Measurements from ENCODE around the gene SAMD13.
A peak's percentile ranks its signal among the peaks of the same experiment; 100 is the strongest.

The SAMD13 gene, protein sequence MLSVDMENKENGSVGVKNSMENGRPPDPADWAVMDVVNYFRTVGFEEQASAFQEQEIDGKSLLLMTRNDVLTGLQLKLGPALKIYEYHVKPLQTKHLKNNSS

DNA sequence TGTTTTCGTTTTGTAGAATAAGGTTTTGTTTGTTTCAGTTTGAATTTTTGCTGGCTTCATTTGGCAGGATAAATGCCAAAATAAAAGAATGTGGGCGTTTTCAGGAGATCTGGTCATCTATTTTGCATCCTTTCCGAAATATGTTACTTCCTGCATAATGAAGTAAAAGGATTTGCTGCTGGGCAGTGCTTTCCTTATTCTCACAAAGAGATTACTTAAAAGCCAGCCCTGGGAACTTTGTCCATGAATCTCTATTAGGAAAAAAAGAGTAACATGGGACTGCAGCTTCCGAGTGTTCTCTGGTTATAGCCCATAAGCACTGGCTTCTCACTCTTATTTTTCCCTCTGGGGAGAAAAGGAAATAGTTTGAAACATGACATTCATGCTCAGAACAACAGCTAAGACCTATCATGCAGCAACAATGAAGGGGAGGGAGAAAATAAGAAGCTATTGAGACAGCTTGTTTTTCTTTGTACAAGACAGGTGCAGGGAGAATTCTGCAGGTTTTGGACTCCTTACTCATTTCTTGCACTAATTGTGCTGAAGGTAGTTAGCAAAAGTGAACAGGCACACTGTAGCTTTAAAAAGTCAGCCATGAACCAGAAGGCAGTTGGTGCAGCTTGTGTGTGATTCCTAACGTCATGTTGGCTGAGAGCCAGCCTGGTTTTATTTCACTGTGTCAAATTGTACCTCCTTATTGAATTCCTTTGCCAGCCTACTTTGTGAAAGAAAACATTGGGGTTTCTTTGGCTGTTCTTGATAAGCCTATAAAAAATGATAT, at the start of gene SAMD13:
Gene SAMD13 (plus strand): TSS at position 705 of the 781 bp plus-strand sequence. CDS start 1,527 bp downstream, outside the sequence.
- Histone ChIP-seq H3K4me3 (peak within 1 kb of the TSS in 3 of 7 experiments; percentile 8 to 23 (median 9)), H3K27ac (peak within 1 kb of the TSS in 16 of 21 experiments; percentile 4 to 73 (median 48))

DNA sequence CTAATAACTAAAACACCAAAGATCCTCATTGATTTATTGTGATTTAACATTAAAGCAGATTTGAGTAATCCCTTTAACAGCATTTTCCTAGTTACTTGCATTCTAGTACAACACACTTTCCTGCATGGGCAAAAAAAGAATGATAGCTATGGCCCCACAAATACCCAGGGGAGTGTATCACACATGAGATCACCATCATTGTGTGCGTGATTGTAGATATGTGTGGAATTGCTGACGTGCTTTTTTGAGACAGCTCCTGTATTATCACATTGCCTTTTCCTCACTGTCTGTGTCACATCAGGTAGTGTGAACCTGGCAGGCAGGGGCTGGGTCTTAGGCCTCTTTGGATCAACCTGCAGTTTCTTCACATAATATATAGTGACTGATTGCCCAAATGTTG, 48.5 kb upstream of the SAMD13 start:
- no peak overlapping the region for H3K4me3 ChIP-seq
- H3K27ac ChIP-seq: no peak overlapping the region

DNA sequence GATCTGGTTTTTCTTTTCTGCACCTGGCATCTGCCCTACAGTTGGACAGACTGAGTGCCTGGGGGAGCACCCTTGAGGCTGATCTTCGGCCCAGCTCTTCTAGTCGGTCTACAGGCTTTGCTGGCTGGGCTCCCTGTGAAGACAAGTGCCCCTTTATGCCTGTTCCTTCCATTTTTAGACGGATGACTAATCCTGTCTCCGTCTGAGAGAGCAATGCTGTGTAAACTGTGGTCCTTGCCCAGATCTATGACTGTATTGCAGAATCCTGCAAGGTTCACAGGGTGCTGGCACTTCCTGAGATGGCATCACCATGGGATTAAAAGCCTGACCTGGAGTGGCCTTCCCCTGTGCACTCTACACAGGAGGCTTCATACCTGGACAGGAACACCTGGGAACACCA, 47.6 kb upstream of the SAMD13 start:
- H3K27ac ChIP-seq: peak overlapping the region in 1 of 21 experiments; percentile 3
- H3K4me3 ChIP-seq: no peak overlapping the region

DNA sequence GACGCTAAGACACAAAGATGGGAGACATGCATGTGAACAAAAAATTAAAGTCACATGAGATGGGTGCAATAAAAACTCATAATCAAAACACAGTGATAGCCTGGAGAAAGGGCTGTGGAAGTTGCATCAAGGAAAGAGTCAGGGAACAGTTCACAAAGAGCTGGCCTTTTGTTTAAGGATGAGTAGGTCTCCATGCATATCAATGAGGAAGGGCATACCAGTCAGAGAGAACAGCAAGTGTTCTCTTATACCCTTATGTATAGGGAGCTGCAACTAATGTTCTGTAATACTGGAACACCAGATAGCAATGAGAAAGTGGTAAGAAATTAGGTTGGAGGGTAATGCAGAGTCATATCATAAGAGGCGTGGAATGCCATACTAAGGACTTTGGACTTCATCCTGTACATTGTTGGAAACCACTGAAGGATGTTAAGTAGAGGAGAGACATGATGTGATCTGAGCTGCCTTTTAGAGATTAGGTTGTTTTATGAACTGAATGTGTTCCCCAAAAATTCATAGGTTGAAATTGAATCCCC, 46.7 kb upstream of the SAMD13 start:
- H3K4me3 ChIP-seq: no peak overlapping the region
- H3K27ac ChIP-seq: no peak overlapping the region

DNA sequence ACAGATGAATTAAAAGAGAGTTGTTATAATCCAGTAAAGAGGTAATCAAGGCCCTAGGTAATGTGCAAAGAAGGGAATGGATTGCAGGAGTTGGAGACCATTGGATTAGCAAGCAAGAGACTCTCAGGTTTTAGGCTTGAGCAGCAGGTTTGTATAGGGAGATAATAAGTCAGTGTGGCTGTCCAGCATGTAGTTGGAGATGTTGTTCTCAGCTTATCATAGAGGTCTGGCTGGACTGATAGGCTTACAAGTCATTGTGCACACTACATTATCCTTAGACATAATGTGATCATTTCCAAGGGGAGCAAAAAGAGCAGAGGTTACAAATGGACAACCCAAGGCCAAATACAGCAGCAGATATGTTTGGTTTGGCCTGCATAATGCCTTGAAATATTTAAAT, 45.9 kb upstream of the SAMD13 start:
- no peak overlapping the region for H3K4me3 ChIP-seq
- no peak overlapping the region for H3K27ac ChIP-seq

DNA sequence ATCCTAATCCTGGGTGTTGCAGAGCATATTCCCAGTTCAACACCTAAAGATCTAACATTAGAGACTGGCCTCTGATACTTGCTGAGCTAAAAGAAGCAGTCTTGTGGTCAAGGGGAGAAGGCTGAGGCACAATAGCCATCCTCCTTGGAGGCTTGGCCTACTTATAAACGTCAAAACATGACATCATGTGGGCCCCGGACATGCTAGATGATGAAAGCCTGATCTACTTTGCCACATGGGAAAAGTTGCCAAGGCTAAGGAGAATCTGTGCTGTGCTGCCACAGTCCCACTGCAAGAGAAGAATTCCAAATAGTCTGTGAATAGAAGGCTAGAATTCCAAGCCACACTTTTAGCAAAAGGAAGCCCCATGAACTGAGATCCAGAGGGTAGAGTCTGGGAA, 43.9 kb upstream of the SAMD13 start:
- Histone ChIP-seq H3K27ac (no peak overlapping the region), H3K4me3 (no peak overlapping the region)

DNA sequence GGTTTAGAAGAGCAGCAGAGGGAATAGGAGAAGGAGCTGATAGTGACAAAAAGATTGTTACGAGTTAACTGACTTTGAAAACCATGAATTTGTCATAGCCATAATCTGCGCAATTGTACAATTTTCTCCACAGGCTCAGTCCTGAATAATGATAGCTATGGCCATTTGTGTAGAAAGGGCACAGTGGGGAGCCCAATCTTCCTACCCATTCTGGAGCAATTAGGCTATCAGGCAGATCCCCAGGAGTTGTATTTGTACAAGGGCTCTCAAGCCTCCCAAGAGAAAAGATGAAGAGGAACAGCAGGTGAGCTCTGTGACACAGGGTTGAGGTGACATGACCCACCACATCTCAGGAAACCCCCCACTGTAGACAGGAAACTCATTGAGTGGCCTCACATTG, 42.1 kb upstream of the SAMD13 start:
- no peak overlapping the region for H3K27ac ChIP-seq
- no peak overlapping the region for H3K4me3 ChIP-seq

DNA sequence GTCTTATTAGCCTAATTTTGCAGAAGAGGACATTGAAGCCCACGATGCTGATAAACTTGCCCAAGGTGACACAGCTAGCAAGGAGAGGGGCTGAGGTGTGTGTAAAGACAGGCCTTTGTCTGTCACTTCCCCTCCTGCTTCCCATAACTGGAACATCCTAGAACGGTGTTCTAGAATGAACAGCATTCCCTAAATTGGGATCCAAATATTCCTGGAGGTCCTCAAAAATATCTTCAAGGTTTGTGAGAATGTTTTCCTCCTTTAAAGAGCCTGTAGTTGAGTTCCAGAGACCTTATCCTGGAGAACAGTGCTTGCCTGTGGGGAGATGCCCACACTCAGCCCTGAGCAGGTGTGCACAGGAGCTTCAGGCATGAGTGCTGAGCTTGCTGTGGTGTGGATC, 41.5 kb upstream of the SAMD13 start:
- H3K4me3 ChIP-seq: no peak overlapping the region
- H3K27ac ChIP-seq: no peak overlapping the region

DNA sequence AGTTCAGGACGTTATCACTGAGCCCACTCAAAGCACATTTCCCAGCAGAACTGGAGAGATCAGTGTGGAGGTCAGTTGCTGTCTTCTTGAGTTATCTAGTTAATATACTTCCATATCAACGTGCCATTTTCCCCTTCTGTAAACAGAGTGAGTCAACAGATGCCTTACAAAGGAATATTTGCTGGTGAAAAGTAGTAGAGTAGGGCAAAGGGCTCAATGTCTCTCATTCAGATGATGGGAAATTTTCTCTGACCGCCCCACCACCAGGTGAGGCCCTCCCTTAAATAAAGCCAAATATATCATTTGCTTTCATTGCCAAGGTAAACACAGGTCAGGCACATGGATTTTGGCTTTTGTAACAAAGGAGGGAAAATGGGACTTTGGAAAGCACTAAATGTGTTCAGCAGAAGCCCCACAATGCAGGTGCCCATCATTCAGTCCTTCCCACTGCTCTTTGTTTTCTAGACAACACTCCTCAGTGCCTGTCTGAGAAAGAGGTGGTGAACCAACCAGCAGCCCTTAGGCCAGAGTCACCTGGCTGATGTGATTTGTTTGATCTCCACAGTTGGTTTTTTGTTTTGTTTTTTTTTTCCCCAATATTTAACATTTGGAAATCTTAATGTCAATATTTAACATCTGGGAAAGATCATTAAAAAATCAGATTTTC, 40.5 kb upstream of the SAMD13 start:
- Histone ChIP-seq H3K27ac (no peak overlapping the region), H3K4me3 (no peak overlapping the region)

DNA sequence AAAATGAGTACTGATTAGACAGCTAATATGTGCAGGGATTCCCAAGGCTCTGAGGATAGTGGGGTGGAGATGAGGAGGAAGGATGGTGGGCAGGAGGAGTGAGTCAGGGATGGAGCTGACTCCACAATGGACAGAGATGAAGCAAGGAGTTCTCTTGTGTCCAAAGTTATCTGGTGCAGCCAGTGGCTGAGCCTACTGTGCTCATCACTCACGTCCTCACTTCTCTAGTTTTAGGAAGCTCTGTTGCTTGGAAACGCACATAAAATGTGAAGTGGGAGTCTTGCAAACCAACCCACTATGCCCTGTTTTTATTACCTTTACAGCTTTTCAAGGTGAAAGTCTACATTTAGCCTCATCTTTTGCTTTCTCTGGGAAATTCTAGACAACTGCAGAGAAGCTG, 36.5 kb upstream of the SAMD13 start:
- Histone ChIP-seq H3K4me3 (no peak overlapping the region), H3K27ac (no peak overlapping the region)

DNA sequence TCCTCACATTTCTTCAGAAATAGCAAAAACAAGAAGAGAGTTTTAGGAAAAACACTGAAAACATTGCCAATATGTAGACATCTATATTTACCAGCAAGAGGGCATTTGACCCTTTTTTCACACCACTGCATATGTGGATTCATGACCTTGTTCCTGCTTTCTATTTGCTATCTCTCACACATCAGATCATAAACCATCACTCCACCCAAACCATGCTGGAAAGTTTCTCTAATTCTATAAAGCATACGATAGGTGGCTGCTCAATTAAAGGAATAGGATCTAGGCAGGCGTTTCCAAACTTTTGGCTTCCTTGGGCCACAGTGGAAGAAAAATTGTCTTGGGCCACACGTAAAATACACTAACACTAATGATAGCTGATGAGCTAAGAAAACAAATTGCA, 35.6 kb upstream of the SAMD13 start:
- Histone ChIP-seq H3K27ac (no peak overlapping the region), H3K4me3 (no peak overlapping the region)

DNA sequence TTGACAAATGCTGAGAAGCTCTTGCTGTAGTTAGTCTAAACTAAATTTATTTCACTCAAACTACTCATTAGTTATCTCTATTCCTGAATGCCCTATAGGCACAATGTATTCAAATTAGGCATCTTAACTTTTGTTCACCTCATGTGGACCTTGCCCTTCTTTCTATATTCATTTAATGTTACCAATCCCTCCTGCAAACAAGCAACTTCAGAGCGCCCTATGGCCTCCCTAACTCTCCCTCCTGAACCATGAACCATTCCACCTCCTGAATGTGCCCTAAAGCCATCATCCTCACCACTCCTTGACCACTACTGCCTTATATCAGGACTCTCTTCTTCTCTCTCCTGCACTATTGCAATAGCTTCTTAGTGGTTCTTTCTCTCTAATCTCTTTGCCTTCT, 34.8 kb upstream of the SAMD13 start:
- H3K27ac ChIP-seq: no peak overlapping the region
- no peak overlapping the region for H3K4me3 ChIP-seq

DNA sequence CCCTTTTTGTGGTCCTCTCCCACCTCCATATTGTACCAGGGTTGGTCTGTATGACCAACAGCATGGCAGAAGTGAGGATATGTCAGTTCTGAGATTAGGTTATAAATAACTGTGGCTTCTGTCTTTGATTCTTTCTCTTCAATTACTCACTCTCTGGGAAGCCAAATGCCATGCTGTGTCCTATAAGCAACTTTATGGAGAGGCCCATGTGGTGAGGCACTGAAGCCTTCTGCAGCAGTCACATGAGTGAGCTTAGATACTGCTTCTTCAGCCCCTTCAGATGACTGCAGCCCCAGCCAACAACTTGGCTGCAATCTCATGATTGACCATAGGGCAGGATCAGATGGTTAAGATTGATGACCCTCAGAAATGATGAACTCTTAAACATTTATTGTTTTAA, 34.0 kb upstream of the SAMD13 start:
- H3K27ac ChIP-seq: no peak overlapping the region
- no peak overlapping the region for H3K4me3 ChIP-seq

DNA sequence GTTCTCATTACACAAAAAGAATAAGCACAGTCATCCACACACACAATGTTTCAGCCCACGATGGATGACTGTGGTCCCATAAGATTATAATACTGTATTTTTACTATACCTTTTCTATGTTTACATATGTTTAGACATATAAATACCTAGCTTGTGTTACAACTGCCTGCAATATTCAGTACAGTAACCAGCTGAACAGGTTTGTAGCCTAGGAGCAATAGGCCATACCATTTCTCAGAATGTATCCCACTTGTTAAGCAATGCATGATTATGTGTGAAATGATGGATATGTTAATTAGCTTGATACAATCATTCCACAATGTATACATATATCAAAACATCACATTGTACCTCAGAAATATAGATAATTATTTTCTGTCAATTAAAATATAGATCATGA, 33.2 kb upstream of the SAMD13 start:
- H3K4me3 ChIP-seq: no peak overlapping the region
- no peak overlapping the region for H3K27ac ChIP-seq

DNA sequence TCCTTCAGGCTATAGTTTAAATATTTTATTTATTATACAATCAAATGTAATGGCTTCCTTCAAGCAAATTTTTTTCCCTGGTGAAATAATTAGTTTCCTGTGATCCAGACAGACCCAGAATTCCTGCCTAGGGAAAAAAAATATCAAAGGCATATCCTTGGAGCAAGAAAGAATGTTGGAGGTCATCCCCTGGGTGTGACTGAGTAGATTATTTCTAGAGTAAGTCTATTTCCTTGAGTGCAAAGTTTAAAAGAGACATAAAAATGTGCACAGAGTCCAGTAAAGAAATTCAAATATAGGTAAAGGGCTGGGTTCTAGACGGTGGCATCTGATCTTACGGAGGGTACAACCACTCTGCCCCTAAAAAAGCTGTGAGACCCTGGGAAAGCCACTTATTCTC, 32.2 kb upstream of the SAMD13 start:
- H3K27ac ChIP-seq: no peak overlapping the region
- H3K4me3 ChIP-seq: no peak overlapping the region

DNA sequence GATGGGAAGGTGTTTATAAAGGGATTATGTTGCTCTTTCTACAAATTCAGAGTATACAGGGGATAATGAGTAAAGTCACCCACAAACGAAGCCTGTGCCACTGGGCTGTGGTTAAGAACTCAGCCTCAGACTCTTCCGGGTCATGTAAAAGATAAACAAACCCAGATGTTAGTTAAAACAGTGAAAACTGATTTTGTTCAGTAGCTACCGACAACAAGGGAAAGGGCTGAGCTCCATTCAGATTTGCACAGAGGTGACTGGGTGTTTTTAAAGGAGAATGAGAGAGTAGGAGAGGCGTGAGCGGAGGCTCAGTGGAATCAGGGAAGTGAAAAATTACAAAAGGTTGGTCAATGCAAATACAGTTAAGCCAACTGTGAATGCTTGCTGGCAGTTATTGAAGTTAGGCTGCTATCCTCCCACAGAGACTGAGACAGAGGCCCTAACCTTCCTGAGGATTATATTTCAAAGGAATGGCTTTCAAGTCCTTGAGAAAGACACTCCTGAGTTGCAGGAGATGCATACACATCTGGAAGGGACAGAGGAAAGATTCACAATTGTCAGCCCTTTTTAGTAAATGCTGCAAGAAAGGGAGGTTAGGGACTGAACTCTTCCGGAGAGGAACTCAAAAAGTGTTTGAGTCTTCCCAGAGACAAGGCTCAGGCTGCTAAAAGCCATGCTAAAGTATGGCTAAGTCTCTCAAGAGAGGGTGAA, 29.9 kb upstream of the SAMD13 start:
- no peak overlapping the region for H3K4me3 ChIP-seq
- peak overlapping the region in 11 of 21 experiments; percentile 10 to 58 (median 28) for H3K27ac ChIP-seq

DNA sequence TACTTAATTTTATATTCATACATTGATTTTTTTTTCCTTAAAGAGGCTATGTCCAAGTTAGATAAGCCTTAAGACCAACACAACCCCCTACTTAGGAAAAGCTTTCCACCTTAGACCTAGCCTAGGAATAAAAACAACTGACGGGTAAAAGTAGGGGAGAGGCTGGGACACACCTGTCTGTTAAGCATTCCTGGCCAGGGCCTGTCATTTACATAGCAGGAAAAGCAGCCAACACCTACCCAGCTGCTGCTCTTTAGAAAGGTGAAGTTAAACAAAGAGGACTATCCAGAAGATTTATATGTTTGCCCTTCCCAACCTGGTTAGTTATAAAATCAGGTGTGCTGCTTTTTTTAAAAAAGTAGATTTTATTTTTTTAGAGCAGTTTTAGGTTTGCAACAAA, 29.1 kb upstream of the SAMD13 start:
- peak overlapping the region in 8 of 21 experiments; percentile 20 to 58 (median 34) for H3K27ac ChIP-seq
- no peak overlapping the region for H3K4me3 ChIP-seq

DNA sequence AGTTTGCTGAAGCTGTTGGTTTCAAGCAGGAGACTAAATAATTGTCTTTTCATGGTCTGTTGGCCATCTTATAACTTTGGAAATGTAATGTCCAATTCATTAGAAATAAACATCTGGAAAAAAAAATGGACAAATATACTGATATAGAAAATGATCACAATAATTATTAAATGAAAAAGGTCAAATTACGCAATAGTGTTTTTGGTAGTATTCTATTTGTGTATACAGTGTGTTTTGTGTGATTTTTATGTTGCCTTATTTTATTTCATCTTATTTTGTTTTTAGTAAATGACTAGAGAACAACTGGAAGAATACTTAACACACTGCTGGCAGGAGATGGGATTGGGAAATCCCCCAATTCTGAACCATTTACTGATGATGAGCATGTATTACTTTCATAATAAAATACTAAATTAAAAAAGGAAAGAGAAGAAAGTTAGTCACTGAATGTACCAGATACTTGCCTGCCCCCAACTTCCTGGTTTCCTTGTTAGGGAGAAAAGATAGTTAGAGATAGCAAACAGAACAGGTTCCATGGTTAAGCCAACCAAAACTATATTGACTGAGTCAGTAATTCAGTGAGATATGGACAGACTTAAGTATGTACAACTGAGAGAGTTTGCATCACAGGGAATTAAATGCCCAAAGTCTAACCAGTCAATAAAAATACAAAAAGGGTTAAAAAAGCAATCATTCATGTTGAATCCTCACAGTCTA, 24.0 kb upstream of the SAMD13 start:
- Histone ChIP-seq H3K27ac (no peak overlapping the region), H3K4me3 (no peak overlapping the region)

DNA sequence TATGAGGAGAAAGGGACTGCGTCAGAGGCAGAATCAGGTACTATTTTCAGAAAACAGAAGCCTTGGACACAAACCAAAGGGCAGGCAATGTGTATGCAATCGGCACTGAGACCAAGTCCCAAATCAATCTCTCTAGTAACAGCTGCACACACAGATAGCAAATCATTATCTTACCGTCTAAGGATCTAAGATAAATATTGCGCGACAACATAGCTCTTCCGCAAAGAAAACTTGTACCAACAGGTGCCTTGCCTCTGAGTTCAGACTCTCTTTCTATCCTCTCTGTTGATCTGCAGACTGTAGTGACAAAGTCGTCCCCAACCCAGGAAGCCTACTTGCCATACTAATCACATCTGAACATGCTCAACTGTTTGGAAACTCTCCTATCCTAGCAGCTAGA, 22.6 kb upstream of the SAMD13 start:
- no peak overlapping the region for H3K27ac ChIP-seq

DNA sequence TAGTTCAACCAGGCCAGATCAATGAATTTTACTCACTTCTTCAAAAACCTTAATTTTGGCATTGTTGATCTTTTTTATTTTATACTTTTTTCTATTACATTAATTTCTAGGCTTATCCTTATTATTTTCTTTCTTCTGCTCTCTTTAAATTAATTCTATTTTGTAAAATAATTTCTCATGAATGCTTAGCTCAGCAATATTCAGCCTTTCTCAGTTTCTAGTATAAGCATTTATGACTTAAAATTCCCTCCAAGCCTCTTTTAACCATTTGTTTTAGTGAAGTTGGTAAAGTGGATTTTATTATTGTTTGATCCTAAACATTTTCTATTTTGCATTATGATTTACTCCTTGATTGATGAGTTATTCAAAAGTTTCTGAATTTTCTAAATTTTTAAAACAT, 20.6 kb upstream of the SAMD13 start:
- Histone ChIP-seq H3K27ac (no peak overlapping the region), H3K4me3 (no peak overlapping the region)

More for the DNA sequence above, 22.6 kb upstream of the SAMD13 start:
- no peak overlapping the region for H3K4me3 ChIP-seq
